Esophagus squamous epithelium (tissue), 4 donors: ENCODE results near the gene IGFBP1.
"Not testable (repeated sequence)": the region's sequence is repeated elsewhere in the genome, so short reads cannot be mapped to it uniquely, and the experiment has no call there.

Experiments
- POLR2A ChIP-seq, 4 donors: fragments of 450-650 bp; IDR thresholded peaks; one replicate each; pipeline ENCODE4 v1.6.1; 2017; ENCODE audit warnings: antibody characterized with exemption in 4 of 4, mild to moderate bottlenecking in 4 of 4, moderate library complexity in 3 of 4
- TF ChIP-seq, protein P1 (sequence below), 6 experiments: fragments of 450-650 bp in 4 of 6; fragments of 200-600 bp in 2 of 6; sonication (generic) in 2 of 6; IDR thresholded peaks; one replicate each; pipeline ENCODE4 v1.5.1; 2016 to 2019; ENCODE audit warnings: antibody characterized with exemption in 6 of 6, mild to moderate bottlenecking in 4 of 6, moderate library complexity in 4 of 6

DNA sequence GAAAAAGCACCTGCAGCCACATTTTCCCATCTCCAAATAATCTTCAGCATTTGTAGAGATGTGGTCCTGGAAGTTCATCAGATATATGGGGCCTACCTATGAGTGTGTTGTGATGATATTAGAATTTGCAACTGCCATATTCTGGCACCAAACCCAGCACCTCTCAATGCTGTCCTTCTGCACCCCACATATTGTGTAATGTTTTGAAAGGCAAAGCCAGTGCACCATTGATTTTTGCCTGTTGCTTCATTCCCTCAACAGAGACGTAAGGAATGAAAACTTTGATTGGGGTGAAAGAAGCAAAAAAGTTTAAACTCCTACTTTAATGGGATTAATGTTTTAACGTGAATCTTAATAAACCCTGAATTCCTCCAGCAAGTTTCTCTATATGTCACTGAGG lies 49.4 kb upstream of the IGFBP1 start:
- TF ChIP-seq, protein P1, sequence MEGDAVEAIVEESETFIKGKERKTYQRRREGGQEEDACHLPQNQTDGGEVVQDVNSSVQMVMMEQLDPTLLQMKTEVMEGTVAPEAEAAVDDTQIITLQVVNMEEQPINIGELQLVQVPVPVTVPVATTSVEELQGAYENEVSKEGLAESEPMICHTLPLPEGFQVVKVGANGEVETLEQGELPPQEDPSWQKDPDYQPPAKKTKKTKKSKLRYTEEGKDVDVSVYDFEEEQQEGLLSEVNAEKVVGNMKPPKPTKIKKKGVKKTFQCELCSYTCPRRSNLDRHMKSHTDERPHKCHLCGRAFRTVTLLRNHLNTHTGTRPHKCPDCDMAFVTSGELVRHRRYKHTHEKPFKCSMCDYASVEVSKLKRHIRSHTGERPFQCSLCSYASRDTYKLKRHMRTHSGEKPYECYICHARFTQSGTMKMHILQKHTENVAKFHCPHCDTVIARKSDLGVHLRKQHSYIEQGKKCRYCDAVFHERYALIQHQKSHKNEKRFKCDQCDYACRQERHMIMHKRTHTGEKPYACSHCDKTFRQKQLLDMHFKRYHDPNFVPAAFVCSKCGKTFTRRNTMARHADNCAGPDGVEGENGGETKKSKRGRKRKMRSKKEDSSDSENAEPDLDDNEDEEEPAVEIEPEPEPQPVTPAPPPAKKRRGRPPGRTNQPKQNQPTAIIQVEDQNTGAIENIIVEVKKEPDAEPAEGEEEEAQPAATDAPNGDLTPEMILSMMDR (IDR thresholded peaks at IDR 0.05): not testable (repeated sequence)
- TF ChIP-seq POLR2A (IDR thresholded peaks at IDR 0.05): not testable (repeated sequence)
